T-cell (primary cell): ENCODE measurements around the gene HADHB. TPM values are rescaled to one million over a fixed set of nuclear protein-coding genes. Genes with fewer than 3 reads are reported as not detected.

Experiments used
- ATAC-seq, 4 experiments: fragments of 200-7000 bp in 3 of 4; fragments of 150-1000 bp in 1 of 4; cut with Tn5 transposase; replicated peaks in 1 of 4; 1 replicate in 3 of 4; 2 replicates in 1 of 4; pipeline ENCODE4 v1.10.0; 2021; ENCODE audit warnings: moderate library complexity in 3 of 4, mild to moderate bottlenecking in 2 of 4, moderate number of reproducible peaks in 1 of 4
- CTCF ChIA-PET, 2 donors: fragments of 300-600 bp; sonication (Branson Sonifier 250); formaldehyde crosslinking; loops; one replicate each; lab custom pipeline; 2022; ENCODE audit warnings: antibody characterized with exemption in 2 of 2; lab: Charles Lee
- POLR2A ChIA-PET, 2 donors: fragments of 300-600 bp; sonication (Branson Sonifier 250); formaldehyde crosslinking; loops; one replicate each; lab custom pipeline; 2022; ENCODE audit warnings: antibody characterized with exemption in 2 of 2; lab: Charles Lee
- DNase-seq, 35 experiments: peaks; one replicate each; pipeline versions ENCODE4 v3.0.0 to v3.0.0-alpha.2; 2013 to 2023
- H3K27ac ChIP-seq: one replicate; pipeline ENCODE4 v1.5.1; 2013; ENCODE audit warnings: low read length
- H3K27me3 ChIP-seq, 2 experiments: replicated peaks in 1 of 2; 1 replicate in 1 of 2; 2 replicates in 1 of 2; pipeline versions ENCODE4 v1.6.1 to v1.7.0; 2013; ENCODE audit warnings: low read length in 1 of 2, mixed read lengths in 1 of 2; ENCODE audit not compliant: control insufficient read depth in 2 of 2, insufficient read depth in 2 of 2; ENCODE audit errors: extremely low read depth in 1 of 2
- H3K36me3 ChIP-seq, 2 donors: 1 replicate in 1 of 2; 2 replicates in 1 of 2; pipeline versions ENCODE4 v1.6.1 to v1.7.0; 2013; ENCODE audit warnings: low read length in 1 of 2; ENCODE audit not compliant: control insufficient read depth in 2 of 2, insufficient read depth in 1 of 2; ENCODE audit errors: extremely low read depth in 1 of 2
- H3K4me1 ChIP-seq, 2 experiments: 1 replicate in 1 of 2; 2 replicates in 1 of 2; pipeline versions ENCODE4 v1.6.1 to v1.7.0; 2013; ENCODE audit warnings: low read length in 2 of 2, mixed read lengths in 1 of 2; ENCODE audit not compliant: insufficient read depth in 2 of 2, control insufficient read depth in 1 of 2; ENCODE audit errors: extremely low read depth in 1 of 2
- H3K4me3 ChIP-seq, 2 donors: 1 replicate in 1 of 2; 2 replicates in 1 of 2; pipeline versions ENCODE4 v1.5.1 to v1.7.0; 2013; ENCODE audit warnings: mild to moderate bottlenecking in 2 of 2, low read length in 1 of 2, moderate library complexity in 1 of 2; ENCODE audit not compliant: control insufficient read depth in 1 of 2; ENCODE audit errors: extremely low read depth in 1 of 2
- H3K9me3 ChIP-seq: 2 replicates; pipeline ENCODE4 v1.7.0; 2013
- H3K27ac Mint-ChIP-seq, 2 donors: one replicate each; pipeline ENCODE4 v1.8.0; 2020 to 2021; ENCODE audit warnings: mild to moderate bottlenecking in 2 of 2, mixed read lengths in 2 of 2
- H3K27me3 Mint-ChIP-seq, 2 donors: one replicate each; pipeline ENCODE4 v1.8.0; 2021 to 2022; ENCODE audit warnings: mixed read lengths in 2 of 2
- H3K36me3 Mint-ChIP-seq: one replicate; pipeline ENCODE4 v1.8.0; 2021; ENCODE audit warnings: mixed read lengths
- H3K4me1 Mint-ChIP-seq, 3 donors: one replicate each; pipeline ENCODE4 v1.8.0; 2020 to 2022; ENCODE audit warnings: mixed read lengths in 3 of 3, mild to moderate bottlenecking in 1 of 3
- H3K4me3 Mint-ChIP-seq, 3 donors: one replicate each; pipeline ENCODE4 v1.8.0; 2020 to 2022; ENCODE audit warnings: mild to moderate bottlenecking in 3 of 3, mixed read lengths in 3 of 3, moderate library complexity in 3 of 3
- H3K9me3 Mint-ChIP-seq, 3 donors: one replicate each; pipeline ENCODE4 v1.8.0; 2020 to 2022; ENCODE audit warnings: mixed read lengths in 3 of 3
- WGBS: methylation state at CpG from one replicate; pipeline ENCODE4 v1.1.5; 2013; ENCODE audit warnings: missing lambda C conversion rate; ENCODE audit not compliant: insufficient coverage; 5-methylcytosine and 5-hydroxymethylcytosine counted together
- total RNA-seq, 35 experiments: library from RNA in 6 of 35; stranded (reverse) in 6 of 35; fragments of 120-200 nt in 1 of 35; gene quantifications; one replicate each; pipeline versions ENCODE4 v1.2.1 to v1.2.4 and lab custom pipeline; 2013 to 2026

Gene HADHB
- total RNA-seq, 5 donors from 2014 or later (not counting 1 experiment from before 2014, with no cell fraction given), result 44.4 to 62.9 (median 54.3) TPM

- H3K4me3 Mint-ChIP-seq, result no peak overlapping the region
- no peaks in the 10 kb centered on the region for H3K4me1 Mint-ChIP-seq
- no peak overlapping the region for H3K4me3 ChIP-seq
- H3K9me3 Mint-ChIP-seq, result peaks cover 0 to 3% (median 0%) of the 10 kb centered on the region in 3 donors
- peaks cover 3 to 29% of the 10 kb centered on the region in 2 donors for H3K36me3 ChIP-seq
- H3K36me3 Mint-ChIP-seq, result peaks cover 48% of the 10 kb centered on the region
- no CpG with 5 or more reads among the region's 1 CpG for WGBS
- no peaks in the 10 kb centered on the region for H3K27me3 Mint-ChIP-seq
- H3K27ac Mint-ChIP-seq, result no peak overlapping the region
- no peaks in the 10 kb centered on the region for H3K27me3 ChIP-seq
- no peak overlapping the region for H3K27ac ChIP-seq
- CTCF ChIA-PET, result no interaction called here
- POLR2A ChIA-PET, result no interaction called here
- ATAC-seq (no peak), DNase-seq (no peak)
- no peaks in the 10 kb centered on the region for H3K9me3 ChIP-seq
- no peaks in the 10 kb centered on the region for H3K4me1 ChIP-seq
Observed at GRCh38 chr2:26223018-26223417, 21.7 kb upstream of the HADHB start.

GRCh38 chr2:26224095-26224494 lies 20.6 kb upstream of the HADHB start:
- Mint-ChIP-seq H3K27me3 (no peaks in the 10 kb centered on the region), H3K9me3 (peaks cover 0 to 3% (median 0%) of the 10 kb centered on the region in 3 donors), H3K4me3 (no peak overlapping the region), H3K27ac (no peak overlapping the region), H3K36me3 (peaks cover 56% of the 10 kb centered on the region), H3K4me1 (no peaks in the 10 kb centered on the region)
- Histone ChIP-seq H3K36me3 (peaks cover 5 to 36% of the 10 kb centered on the region in 2 donors), H3K9me3 (no peaks in the 10 kb centered on the region), H3K27ac (no peak overlapping the region), H3K4me3 (no peak overlapping the region), H3K4me1 (no peaks in the 10 kb centered on the region), H3K27me3 (no peaks in the 10 kb centered on the region)
- WGBS, result no CpG with 5 or more reads among the region's 2 CpGs
- ATAC-seq, result no peak
- CTCF ChIA-PET, result no interaction called here
- POLR2A ChIA-PET, result no interaction called here
- DNase-seq, result no peak

- Histone ChIP-seq H3K9me3 (no peaks in the 10 kb centered on the region), H3K27ac (no peak overlapping the region), H3K36me3 (peaks cover 15 to 72% of the 10 kb centered on the region in 2 donors), H3K4me1 (no peaks in the 10 kb centered on the region), H3K4me3 (no peak overlapping the region), H3K27me3 (no peaks in the 10 kb centered on the region)
- Mint-ChIP-seq H3K4me1 (no peaks in the 10 kb centered on the region), H3K27ac (no peak overlapping the region), H3K4me3 (no peak overlapping the region), H3K27me3 (no peaks in the 10 kb centered on the region), H3K36me3 (peaks cover 68% of the 10 kb centered on the region), H3K9me3 (peaks cover 0 to 3% (median 0%) of the 10 kb centered on the region in 3 donors)
- CTCF ChIA-PET, result interaction anchor here (0.5 kb wide), 2 partner anchors 11 to 52 kb away, joined by 5 to 6 read pairs; no protein-coding TSS in a partner anchor
- no peak for DNase-seq
- 100% methylated on average over 3 of the region's 3 CpGs for WGBS
- ATAC-seq, result no peak
- POLR2A ChIA-PET, result no interaction called here
Observed at GRCh38 chr2:26229595-26229994, 15.1 kb upstream of the HADHB start.

- H3K27me3 Mint-ChIP-seq, result no peaks in the 10 kb centered on the region
Observed at GRCh38 chr2:26230806-26231205, 13.9 kb upstream of the HADHB start.

GRCh38 chr2:26235089-26235488 lies 9.7 kb upstream of the HADHB start:
- no peak for ATAC-seq
- Mint-ChIP-seq H3K4me3 (no peak overlapping the region), H3K27me3 (no peaks in the 10 kb centered on the region), H3K36me3 (peaks cover 45% of the 10 kb centered on the region), H3K9me3 (no peaks in the 10 kb centered on the region), H3K4me1 (peaks cover 10 to 19% (median 11%) of the 10 kb centered on the region in 3 donors), H3K27ac (no peak overlapping the region)
- Histone ChIP-seq H3K36me3 (peaks cover 8 to 65% of the 10 kb centered on the region in 2 donors), H3K4me3 (no peak overlapping the region), H3K27me3 (no peaks in the 10 kb centered on the region), H3K4me1 (no peaks in the 10 kb centered on the region), H3K9me3 (no peaks in the 10 kb centered on the region), H3K27ac (no peak overlapping the region)
- CTCF ChIA-PET, result interaction anchor here (0.5 to 1.0 kb wide), 7 partner anchors 8 to 95 kb away, joined by 3 to 7 read pairs (median 4); no protein-coding TSS in a partner anchor
- WGBS, result 100% methylated on average over 5 of the region's 9 CpGs
- peak in 2 of 35 experiments; percentile 3 to 22 for DNase-seq
- POLR2A ChIA-PET, result interaction anchor here in 1 of 2 donors (0.6 to 0.7 kb wide), 2 partner anchors 28 to 63 kb away, joined by 5 to 8 read pairs; no protein-coding TSS in a partner anchor

More at GRCh38 chr2:26230806-26231205, 13.9 kb upstream of the HADHB start:
- Mint-ChIP-seq H3K9me3 (peaks cover 0 to 3% (median 0%) of the 10 kb centered on the region in 3 donors), H3K4me1 (no peaks in the 10 kb centered on the region), H3K27ac (no peak overlapping the region), H3K4me3 (no peak overlapping the region), H3K36me3 (peaks cover 65% of the 10 kb centered on the region)
- Histone ChIP-seq H3K36me3 (peaks cover 15 to 81% of the 10 kb centered on the region in 2 donors), H3K4me3 (no peak overlapping the region), H3K9me3 (no peaks in the 10 kb centered on the region), H3K4me1 (no peaks in the 10 kb centered on the region), H3K27ac (no peak overlapping the region), H3K27me3 (no peaks in the 10 kb centered on the region)
- WGBS, result no CpG with 5 or more reads among the region's 2 CpGs
- DNase-seq (no peak), ATAC-seq (no peak)
- POLR2A ChIA-PET, result no interaction called here
- CTCF ChIA-PET, result interaction anchor here in 1 of 2 donors (0.6 kb wide), 1 partner anchor 9 kb away, joined by 3 read pairs; no protein-coding TSS in a partner anchor

GRCh38 chr2:26237868-26238267 lies 6.9 kb upstream of the HADHB start:
- no peaks in the 10 kb centered on the region for H3K9me3 ChIP-seq
- ChIA-PET POLR2A (no interaction called here), CTCF (no interaction called here)
- H3K9me3 Mint-ChIP-seq, result no peaks in the 10 kb centered on the region
- H3K27me3 Mint-ChIP-seq, result no peaks in the 10 kb centered on the region
- peaks cover 2 to 8% of the 10 kb centered on the region in 2 experiments for H3K4me1 ChIP-seq
- H3K27me3 ChIP-seq, result no peaks in the 10 kb centered on the region
- peaks cover 3 to 38% of the 10 kb centered on the region in 2 donors for H3K36me3 ChIP-seq
- H3K4me1 Mint-ChIP-seq, result peaks cover 33 to 40% (median 35%) of the 10 kb centered on the region in 3 donors
- DNase-seq (no peak), ATAC-seq (no peak)
- no peak overlapping the region for H3K4me3 ChIP-seq
- no CpG with 5 or more reads among the region's 1 CpG for WGBS
- no peak overlapping the region for H3K4me3 Mint-ChIP-seq
- H3K27ac ChIP-seq, result no peak overlapping the region
- no peak overlapping the region for H3K27ac Mint-ChIP-seq
- peaks cover 36% of the 10 kb centered on the region for H3K36me3 Mint-ChIP-seq
